HG02798 (cell line): ENCODE data around the gene TMED8.
"Not testable (repeated sequence)": the region's sequence is repeated elsewhere in the genome, so short reads cannot be mapped to it uniquely, and the experiment has no call there.

Source experiments
- ATAC-seq: cut with Tn5 transposase; IDR thresholded peaks from one replicate; pipeline ENCODE4 v1.9.1; 2021; ENCODE audit warnings: mild to moderate bottlenecking; ENCODE audit not compliant: unreplicated experiment, poor library complexity

The TMED8 gene

DNA sequence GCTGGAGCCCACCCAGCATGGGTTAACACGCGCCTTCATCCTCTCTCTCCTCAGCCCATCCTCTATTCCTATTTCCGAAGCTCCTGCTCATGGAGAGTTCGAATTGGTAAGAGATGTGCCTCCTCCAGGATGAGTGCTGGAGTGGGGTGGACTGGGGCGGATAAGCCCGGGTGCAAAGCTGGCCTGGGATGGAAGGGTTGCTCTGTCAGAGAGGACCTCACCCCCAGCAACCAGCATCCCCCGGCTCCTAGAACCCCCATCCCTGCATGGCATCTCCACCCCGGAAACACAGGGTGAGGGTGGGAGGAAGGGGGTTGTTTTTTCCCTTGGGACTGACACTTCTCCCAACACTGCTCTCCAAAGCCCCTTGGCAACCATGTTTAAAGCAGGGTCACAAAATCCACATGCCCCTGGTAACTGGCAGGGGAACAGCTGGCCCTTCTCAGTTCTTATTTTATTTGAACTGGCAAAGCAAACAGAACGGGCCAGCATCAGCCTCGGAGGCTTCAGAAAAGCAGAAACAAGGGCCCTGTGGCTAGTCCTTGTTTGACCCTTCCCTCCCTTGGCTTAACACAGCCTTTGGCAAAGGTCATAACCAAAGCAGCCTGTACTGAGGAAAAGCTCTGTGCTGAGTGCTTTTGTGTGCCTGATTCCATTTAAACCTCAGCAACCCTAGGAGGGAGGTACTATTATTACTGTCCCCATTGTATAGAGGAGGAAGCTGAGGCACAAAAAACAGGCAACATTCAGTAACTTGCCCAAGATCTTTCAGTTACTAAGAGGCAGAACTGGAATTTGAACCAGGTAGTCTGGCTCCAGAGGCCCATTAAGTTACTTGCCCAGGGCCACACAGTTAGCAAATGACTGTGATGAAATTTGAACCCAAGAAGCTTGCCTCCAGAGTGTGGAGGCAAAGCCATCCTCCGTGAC, 51.8 kb downstream of the TMED8 start:
- ATAC-seq = no peak

DNA sequence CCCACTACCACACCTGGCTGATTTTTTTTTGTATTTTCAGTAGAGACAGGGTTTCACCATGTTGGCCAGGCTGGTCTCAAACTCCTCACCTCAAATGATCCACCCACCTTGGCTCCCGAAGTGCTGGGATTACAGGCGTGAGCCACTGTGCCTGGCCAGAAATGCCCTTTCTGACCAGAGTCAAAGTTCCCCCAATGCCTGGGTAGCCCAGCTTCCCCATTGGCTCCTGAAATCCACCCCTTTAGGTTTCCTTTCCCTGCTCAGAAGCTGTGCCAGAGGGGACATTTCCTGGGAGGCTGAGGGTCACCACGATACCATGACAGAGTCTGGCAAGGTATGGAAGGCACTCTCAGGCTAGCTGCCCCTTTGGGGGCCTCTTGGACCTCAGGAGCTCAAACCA, 52.6 kb downstream of the TMED8 start:
- no peak for ATAC-seq

DNA sequence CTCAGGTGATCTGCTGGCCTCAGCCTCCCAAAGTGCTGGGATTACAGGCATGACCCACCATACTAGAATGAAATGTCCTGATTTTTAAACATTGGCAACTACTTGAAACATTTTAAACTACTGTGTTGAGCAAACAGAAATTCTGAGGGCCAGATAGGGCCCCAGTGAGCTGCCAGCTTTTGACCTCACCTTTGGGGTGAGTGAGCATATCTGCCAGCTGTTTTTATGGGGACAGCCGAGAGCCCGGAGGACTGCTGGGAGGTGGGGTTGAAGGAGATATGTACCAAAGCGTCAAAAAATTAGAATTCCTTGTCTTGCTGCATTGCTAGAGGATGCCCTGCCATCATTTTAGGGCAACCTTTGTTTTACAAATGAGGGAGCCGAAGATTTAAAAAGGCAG, 53.3 kb downstream of the TMED8 start:
- no peak for ATAC-seq

DNA sequence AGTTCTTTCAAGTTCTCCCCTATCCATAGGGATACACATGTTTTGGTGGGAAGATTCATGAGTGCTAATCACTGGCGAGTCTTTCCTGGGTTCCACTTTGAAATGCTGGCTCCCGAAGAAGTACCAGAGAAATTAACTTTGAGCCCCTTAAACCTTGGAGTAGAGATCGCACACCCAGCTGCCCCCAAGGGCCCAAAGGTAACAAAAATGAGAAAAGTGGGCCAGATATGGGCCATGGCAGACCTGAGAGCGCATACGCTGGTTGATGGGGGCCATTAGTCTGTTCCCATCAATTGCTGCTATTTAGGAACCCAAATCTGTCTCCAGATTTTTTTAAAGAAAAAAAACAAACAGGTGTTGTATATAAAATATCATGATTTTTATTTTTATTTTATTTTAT, 53.9 kb downstream of the TMED8 start:
- ATAC-seq = no peak

DNA sequence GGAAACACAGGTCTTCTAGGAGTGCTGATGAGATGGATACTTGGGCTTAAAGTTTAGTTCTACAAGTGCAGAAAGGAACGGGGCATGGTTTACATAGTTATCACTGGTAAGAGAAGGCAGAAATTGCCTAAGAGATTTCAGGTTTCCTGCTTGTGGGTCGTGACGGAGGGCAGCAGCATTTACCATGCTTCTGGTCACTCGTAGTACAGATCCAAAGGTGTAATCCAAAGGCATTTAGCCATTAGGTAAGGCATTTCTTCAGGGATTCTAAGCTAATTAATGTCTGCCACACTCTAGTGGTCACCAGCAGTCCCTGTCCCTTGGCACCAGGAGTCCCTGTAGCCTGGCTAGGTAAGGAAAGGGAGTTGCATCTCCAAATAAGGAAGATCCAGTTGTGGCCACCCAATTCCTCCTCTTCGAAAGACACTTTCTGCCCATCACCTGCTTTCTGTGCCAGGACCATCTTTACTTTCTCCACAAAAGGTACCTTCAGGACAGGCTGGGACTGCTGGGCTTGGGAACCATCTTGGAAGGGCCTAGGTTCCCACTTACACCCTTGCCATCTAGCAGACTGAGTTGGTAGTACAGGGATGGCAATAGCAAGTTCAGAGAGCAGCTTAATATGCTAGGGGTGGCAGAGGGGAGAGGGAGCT, 54.5 kb downstream of the TMED8 start:
- no peak for ATAC-seq

DNA sequence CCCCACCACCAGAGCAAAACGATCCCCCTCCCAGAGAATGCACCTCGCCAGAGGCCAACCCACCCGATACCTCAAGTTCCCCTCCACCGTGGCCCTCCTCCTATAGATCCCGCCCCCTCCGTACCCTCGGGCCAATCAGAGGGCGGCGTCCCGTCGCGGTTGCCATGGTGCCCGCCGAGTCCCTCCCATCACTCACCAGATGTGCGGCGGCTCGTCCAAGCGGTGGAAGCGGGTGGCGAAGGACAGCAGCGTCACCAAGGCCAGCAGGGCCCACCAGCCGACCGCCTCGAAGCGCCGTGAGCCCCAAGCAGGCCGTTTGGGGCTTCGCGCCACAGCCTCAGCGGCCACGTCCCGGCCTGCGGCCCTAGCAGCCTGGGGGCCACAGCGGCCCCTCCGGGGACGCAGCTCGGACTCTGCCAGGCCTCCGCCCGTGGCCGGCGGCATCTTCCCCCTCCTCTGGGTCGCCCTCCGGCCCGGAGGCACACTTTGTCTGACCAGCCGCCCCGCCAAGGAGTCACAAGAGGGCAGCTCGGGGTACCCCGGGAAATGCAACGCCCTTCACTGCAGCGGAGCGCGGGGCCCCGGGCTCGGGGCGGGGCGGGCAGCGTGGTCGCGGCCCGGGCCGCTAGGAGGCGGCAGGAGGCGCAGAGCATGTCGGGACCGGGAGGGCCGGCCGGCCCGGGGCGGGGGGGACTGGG, 56.5 kb downstream of the TMED8 start, which contains the start of gene POMT2:
Gene POMT2 (minus strand): TSS at position 646 of the 698 bp plus-strand sequence. CDS start 202 bp downstream, at position 444.
- peak; percentile 73 for ATAC-seq

DNA sequence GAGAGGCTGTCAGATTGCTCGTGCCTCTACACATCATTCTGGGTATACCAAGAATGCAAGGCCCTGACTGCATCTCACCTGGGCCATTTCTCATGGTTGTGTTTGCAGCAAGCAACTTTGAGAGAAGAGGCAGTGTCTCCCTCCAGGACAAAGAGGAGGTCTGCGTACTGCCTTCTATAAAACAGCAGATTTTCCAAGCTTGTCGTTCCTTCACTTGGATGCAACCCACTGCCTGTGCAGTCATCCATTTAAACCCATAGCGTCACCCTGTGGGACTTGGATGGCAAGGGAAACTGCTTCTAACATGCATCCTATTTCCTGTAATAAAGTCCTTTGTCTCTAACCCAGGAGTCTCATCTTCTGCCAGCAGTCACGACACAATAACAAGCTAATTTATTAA, 57.5 kb downstream of the TMED8 start:
- ATAC-seq = no peak

DNA sequence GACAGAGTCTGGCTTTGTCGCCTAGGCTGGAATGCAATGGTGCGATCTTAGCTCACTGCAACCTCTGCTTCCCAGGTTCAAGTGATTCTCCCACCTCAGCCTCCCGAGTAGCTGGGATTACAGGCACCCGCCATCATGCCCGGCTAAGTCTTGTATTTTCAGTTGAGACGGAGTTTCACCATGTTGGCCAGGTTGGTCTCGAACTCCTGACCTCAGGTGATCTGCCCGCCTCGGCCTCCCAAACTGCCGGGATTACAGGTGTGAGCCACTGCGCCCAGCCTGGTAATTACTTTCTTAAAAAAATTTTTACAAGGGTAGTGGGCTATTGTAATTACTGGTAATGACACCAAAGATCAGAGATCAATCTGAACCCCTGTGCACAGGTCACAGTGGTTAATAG, 58.1 kb downstream of the TMED8 start:
- ATAC-seq = not testable (repeated sequence)

DNA sequence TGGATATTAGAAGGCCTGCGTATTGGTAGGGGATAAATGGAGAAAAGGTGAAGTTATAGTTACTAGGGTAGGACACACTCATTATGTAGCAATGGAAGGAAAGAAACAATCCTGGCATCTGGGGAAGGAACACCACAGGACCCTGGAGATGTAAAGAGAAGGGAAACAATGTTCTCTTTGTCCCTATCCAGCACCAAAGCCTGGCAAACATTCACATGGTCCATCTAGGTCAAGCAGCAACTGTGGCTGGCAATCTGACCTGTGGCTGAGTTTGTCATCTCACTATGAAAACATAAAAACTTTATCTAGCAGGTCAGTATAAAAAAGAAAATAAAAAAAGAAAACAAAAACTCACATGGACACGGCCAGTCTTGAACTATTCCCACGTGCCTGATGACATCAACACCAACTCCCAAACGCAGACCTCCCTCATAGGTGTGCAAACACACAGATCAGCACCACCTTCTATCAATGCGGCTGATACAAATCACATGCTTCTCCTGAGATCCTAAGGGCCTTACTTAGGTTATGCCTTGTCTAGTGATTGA, 58.8 kb downstream of the TMED8 start:
- ATAC-seq = no peak

DNA sequence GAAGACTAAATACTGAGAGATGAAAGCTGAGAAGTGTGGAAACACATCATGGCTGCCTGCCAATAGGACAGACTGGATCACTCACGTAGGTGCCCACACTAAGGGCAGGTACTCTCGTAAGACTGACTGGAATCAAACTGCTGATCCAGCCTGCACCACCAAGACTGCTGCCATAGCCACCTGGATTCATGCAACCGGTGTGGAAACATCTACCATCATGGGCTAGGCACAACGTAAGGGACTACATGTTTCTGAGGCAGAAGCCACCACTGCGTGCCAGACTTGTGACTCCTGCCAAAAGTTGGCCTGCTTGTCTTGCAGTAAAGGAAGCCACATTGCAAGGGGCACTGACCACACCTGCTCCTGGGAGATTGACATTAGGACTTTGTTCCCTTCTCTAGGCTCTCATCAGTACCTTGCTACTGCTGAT, 60.0 kb downstream of the TMED8 start:
- ATAC-seq = no peak

DNA sequence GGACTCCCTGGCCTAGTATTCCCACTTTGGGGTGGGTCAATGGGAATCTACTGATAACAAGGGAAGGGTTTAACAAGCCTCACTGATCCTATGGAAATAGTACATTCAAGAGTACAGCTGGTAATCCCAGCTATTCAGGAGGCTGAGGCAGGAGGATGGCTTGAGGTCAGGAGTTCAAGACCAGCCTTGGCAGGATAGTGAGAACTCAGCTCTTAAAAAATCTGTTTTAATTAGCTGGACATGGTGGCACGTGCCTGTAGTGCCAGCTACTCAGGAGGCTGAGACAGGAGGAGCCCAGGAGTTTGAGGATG, 60.7 kb downstream of the TMED8 start:
- no peak for ATAC-seq

DNA sequence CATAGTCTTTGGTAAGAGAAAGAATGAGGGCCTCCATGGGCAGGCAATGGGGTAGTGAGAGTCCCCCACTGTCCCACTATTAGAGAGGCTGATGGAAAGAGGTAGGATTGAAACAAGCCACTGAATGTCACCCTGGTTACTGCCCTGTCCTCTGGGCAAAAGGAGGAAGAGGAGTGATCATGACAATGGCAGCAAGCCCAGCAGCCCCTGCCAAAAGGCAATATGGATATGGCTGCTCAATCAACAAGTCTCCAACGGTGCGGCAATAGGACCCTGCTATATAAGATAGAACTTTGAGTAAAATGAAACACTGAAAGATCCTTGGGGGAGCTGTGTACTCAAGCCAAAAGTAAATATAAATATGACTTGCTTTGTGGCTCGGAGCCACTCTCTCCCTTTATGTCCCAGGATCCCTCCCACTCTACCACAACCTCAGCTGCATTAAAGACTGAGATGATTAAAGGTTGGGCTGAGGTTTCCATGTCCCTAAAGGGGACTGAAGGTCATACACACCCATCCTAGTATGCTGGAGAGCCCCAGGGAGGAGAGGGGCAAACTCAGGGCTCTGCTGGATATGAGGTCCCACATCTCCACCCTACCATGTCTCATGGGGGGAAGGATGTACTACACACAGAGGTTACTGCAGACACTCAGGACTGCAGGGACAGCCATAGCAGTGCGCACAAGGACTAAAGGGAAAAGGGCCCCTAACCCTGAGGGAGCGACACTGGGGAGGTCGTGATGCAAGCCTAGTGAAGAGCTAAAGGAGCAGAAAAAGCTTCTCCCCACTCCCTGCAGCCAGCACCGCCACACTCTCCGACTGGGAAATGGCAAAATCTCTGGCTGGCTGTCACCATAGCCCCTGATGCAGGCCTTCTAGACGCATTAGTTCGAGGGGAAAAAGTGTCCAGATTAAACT, 62.1 kb downstream of the TMED8 start:
- no peak for ATAC-seq

DNA sequence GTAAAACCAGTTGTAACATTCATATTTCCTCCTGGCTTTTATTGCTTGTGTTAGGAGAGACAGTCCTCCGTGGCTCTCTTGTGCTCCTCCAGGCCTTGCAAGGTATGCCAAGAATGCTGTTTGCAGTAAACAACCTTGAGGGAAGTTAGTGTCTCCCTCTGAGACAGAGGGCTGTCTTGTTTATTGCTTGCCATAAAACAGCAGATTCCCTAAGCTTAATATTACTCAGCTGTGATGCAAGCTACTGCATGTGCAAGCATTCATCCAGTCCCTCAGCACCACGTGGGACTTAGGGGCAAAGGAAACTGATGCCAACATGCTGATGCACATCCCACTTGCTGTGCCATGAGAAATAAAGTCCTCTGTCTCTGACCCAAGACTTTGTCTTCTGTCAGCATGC, 62.9 kb downstream of the TMED8 start:
- ATAC-seq = no peak

DNA sequence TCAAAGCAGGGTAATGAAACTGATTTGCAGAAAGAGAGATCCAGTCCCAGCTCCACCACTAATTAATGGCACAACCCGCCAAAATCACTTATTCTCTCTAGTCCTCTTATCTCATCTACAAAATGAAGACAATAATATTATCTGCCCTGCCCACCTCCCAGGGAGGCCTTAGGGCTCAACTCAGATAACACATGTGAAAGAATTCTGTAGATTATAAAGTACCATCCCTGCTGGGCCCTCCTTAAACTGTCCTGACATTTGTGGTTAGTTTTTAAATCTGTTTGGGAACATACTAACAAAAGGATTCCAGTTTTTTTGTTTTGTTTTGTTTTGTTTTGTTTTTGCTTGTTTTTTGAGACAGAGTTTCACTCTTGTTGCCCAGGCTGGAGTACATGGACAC, 63.5 kb downstream of the TMED8 start:
- ATAC-seq = no peak

DNA sequence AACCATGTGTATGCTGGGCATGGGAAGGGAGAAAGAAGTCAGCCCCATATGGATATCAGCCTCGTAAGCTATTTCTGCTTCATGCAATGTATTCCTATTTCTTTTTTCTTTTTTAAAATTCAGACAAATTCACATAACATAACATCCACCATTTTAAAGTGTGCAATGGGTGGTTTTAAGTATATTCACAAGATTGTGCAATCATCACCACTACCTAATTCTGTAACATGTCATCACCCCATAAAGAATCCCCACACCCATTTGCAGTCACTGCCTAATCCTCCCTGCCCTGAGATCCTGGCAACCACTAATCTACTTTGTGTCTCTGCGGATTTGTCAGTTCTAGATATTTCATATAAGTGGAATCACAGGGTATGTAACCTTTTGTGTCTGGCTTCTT, 65.7 kb downstream of the TMED8 start:
- ATAC-seq = no peak

DNA sequence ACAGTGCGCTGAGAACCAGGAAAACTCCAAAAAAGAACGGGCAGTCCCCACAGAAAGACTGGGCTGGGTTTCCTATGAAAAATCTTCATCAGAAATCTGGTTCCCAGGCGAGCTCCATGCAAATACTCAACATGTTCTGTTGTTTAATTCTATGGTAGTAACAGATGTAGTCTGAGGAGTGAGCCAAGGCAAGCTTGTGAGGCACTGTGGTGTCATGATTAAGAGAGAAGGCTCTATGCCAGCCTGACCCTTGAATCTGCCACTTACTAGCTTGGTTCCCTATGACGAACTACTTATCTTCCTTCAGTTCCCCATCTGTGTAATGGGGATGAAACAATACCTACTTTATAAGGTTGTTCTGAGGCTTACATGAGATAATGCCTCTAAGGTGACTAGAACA, 66.9 kb downstream of the TMED8 start:
- ATAC-seq = no peak

DNA sequence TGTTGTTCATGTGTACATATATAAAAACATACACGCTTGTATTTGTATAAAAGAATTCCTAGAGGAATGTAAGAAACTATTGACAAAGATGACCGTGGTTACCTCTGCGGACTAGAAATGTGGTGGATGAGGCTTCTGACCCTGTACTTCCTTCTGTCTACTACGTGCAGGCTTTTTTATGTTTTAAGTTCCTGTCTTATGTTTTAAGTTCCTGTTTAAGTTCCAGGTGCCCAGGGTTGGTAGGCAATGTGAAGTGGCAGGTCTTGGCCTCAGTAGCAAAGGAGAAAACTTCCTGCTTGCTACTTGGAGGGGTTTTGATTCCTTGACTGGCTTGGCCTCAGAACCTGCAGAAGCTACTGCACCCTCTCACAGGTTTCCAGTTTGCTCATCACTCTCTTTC, 67.8 kb downstream of the TMED8 start:
- no peak for ATAC-seq

DNA sequence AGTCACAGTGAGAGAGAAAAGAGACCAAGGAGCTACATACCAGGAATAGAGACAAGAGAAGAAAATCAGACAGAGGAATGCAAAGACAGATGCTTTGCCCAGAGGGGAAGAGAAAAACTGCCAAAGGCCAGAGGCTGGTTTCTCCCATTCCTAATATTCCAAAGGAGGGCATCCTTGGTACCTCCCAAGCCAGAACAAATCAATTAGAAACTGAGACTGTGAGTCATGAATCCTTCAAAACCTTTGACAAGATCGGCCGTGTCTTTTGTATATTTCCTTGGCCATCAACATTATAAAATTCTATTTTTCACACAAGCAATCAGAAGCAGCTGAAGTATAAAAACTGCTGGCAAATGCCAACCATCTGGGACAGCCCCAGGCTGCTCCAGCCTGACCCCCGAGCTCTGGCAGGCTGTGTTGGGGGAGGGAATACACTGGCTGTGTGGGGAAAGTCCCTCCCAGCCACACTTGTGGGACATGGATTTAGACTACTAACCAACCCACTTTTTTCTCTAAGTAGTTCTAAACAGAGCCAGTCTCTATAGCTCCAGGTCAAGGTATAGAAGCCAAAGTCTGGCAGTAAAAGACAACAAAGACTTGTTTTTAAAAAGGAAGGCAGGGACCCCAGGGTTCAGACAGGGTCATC, 69.9 kb downstream of the TMED8 start:
- no peak for ATAC-seq

DNA sequence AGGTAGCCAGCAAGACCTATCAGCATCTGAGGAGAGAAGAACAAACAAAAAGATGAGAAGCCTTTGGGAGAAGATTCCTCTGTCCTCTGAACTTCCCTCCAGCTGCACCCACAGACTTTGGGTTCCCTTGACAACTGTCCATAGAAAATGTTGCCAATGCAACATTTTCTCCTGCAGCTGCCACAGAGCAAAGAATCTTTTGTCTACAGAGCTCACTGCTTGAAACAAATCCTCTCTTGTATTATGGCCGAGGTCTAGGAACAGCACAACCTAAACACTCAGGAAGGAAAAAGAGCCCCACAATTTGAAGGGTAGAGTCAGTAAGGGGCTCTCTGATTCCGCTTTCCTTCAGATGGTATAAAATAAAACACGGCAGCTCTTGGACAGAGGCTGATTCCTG, 70.5 kb downstream of the TMED8 start:
- no peak for ATAC-seq
